RPMI8226 (cell line): ENCODE measurements around the gene MEGF11.

ENCODE experiments used
- DNase-seq: peaks from one replicate; pipeline ENCODE4 v3.0.0-alpha.2; 2015

The MEGF11 gene

DNA sequence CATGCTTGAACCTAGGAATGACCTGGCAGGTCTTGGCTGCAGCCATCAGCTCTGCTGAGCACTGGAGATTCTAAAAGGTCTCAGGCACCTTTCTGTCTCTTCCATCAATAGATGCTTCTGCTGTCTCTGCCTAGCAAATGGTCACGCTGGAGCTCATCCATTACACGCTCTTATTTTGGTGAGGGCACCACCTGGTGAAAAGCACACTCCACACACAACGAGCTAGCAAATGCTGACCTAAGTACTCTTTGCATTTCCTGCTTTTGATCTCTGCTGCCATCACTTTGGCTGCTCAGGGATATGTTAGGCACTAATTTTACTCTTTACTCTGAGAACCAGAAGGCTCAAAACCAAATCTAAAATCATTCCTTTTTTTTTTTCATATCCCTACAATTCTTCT, 293.0 kb downstream of the MEGF11 start:
- peak; percentile 86 for DNase-seq

DNA sequence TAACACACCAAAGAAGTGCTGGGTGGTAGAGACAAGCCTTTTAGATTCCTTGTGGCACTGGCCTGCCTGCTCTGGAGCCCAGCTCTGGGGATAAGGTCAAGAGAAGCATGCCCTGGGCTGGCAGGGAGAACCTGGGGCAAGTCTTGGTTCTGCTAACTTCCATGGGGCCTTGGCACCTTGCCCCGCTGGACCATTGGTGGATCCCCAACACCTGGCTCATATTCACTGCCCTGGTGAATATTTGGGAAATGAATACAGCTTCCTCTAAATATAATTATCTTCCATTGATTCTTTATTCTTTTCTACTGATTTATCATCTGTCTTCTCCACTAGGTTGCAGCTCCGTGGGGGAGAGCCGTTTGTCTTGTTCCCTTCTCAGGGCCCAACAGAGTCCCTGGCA, 294.7 kb downstream of the MEGF11 start:
- DNase-seq, result no peak

DNA sequence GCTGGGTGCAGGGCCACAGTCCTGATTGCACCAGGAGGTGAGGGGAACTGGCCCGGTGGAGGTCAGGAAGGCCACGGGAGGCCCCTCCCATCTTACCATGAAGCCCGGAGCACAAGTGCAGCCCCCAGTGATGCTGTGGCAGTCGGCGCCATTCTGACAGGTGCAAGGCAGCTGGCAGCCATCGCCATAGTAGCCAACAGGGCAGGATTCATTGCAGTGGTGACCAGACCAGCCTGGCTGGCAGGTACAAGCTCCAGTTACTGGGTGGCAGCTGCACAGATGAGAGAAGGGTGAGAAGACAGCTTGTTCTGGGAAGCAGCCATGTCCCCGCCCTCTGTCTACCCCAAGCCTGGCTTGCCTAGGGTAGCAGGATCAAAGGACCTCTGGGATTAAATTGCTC, 296.1 kb downstream of the MEGF11 start:
- peak; percentile 30 for DNase-seq

DNA sequence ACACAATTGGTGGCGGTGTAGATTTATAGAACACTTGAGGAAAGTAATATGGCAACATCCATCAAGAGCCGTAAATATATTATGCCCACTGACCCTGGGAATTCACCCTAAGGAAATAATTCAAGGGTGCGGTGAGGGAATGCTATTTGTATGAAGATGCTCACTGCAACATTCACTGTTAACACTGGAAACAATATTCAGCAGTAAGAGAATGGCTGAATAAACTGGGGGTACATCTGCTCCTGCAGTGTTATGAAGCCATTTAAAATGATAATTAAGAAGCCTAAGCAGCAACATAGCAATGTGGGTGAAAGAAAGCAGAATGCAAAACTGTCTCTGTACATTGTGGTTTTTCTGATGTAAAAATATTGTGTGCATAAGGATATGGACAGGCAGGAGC, 296.7 kb downstream of the MEGF11 start:
- no peak for DNase-seq

DNA sequence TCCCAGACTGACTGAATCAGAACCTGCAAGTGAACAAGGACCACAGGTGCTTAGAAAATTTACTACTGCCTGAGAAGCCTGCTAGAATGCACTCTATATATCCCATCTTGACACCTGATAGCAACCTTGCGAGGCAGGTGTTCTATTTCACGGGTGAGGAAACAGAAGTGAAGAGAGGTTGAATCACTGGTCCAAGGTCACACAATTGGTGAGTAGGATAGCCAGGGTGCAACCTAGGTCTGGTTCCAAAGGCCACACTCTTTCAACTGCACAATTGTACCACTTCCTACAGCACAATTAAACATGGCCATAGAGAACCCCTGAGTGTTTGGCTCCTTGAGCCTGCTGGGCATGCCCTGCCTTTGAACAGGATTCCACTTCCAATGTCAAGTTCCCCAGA, 297.2 kb downstream of the MEGF11 start:
- no peak for DNase-seq

DNA sequence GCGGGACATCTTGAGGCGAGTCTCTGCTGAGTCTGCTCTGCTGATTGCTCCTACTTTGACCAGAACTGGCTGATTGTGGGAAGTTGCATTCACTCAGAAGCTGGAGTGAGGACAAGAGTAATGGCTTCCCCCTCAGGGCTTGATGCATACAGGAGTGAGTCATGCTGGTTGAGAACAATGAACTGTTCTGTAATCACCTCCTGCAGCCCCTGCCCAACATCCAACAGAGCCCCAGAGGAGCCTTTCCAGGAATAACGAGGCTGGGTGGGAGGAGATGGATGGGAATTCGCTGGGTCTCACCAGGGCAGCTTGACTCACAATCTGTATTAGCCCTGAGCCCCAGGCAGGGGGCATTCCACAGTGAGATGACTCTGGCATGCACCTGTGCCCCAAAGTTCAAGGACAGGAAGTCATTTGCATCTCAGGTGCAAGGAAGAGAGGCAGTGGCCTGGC, 299.2 kb downstream of the MEGF11 start:
- DNase-seq, result peak; percentile 76

DNA sequence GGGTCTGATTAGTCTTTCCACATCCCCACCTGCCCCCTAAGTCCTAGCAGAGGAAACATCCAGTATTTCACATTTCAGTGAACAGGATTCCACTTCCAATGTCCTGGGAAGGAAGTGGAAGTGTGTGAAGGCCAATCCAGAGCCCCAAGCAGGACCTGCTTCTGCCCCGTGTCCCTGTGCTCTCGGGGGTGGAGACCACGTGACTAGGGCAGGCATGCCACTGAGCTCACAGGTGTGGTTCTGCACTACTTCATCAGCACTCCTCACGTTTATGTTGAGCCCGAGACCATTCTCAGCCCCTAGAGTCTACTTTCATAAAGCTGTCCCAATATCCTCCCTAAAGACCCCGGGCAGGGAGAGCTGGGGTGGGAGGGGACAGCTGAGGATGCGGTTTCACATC, 299.9 kb downstream of the MEGF11 start:
- peak; percentile 55 for DNase-seq

DNA sequence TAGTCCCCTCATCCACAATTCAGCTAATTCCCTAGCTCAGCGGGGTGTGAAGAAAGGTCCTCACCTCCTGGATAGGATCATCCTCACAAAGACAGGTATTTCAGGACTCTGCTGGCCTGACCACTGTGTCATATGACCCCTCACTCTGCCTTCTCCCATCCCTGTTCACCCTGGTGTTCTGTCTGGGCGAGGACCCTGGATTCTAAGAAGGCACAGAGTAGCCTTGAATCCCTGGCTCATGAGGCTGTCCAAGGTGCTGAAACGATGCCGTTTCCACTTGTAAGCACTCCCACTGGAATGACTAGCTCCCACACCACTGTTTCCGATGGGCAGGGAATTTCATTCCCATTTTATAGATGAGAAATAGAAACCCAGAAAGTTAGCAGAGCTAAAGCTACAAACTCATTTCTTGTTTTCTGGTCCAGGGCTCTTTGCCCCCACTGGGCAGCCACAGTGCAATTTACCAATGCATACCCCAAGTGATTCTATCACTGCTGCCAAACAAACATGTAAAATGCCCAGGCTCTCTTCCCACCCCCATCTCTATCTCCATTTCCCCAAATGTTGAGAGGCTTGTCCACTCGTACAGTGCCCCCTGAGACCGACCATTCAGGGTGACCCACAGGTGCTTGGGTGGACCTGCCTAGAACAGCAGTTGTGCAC, 301.0 kb downstream of the MEGF11 start:
- peak; percentile 61 for DNase-seq

DNA sequence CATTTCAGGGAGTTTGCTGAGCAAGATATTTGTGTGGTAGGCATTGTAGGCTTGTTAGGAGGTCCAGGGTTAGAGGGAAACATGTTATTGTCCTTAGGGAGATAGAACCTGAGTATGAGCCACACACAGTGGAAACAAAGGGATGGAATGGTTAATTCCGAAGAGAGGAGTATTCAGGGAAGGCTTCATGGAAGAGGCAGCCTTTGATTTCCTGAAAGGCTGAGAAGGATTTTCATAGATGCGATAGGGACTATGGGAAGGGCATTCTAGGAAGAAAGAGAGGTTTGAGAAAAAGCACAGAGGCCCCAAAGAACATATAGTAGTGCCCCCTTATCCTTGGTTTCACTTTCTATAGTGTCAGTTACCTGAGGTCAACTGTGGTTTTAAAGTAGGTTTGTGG, 302.5 kb downstream of the MEGF11 start:
- peak; percentile 57 for DNase-seq

DNA sequence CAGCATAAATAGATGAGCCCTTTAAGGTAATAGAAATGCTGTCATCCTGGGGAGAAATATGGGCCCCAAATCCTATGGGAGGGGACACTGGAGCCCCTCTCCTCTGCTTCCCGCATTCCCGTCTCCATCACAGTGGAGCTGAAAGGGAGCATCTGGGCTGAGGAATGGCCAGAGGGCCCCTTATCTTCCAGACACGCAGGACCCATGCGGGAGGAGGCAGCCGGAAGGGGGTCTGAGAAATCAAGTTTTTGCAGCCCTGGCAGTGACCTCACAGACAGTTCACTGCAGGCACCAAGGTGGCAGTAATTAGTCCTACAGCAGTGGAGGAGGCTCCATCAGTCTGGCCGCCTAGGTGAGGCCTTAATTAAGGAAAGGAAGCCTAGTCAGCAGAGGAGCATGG, 304.1 kb downstream of the MEGF11 start:
- peak; percentile 46 for DNase-seq

DNA sequence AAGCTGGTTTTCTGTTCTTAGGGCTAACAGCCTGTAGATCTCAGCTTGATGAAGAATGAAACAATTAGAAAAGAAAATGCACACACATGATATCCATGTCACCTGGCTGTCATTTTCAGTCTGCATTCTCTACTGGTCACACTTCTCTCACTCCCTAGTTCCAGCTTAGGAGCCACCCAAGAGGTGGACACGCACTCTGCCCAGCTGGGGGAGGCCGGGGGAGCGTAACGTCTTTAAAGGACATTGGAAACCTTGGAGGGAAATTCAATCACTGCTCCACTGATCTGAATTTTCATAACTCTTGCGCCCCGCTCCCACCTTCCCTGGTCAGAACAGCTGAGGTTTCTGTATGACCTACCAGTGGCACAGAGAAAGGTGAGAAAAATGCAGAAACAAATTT, 304.5 kb downstream of the MEGF11 start:
- no peak for DNase-seq

DNA sequence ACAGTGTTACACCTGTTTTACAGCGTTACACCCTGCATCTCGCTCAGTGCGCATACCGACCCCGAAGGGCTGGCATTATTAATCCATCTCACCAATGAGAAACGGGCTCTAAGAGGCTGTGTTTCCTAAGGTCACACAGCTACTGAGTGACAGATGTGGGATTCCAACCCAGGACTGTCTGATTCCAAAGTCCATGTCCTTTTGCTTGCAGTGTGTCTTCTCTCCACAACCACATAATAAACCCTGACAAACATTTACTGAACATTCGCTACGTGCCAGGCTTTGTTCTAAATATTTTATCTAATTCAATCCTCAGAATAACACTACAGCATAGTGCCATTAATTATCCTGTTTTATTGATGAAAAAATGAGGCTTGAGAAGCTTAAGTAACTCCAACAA, 305.2 kb downstream of the MEGF11 start:
- no peak for DNase-seq

DNA sequence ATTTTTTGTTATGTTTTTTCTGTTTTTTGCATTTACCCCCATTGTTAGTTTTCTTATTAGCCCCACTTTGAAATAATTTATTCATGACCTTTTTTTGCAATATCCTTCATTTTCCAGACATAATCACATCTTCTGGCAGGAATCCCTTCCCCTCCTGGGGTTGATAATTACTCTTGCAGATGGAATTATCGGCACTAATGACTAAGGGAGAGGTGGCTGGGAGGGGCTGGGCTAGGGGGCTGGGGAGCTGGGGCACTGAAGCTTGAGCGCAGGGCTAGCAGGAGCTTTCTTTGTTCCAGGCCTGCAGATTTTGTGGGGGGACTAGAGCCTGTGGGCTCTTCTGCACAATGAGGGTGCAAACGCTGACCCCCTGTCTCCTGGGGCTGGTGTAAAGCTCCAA, 306.5 kb downstream of the MEGF11 start:
- no peak for DNase-seq

DNA sequence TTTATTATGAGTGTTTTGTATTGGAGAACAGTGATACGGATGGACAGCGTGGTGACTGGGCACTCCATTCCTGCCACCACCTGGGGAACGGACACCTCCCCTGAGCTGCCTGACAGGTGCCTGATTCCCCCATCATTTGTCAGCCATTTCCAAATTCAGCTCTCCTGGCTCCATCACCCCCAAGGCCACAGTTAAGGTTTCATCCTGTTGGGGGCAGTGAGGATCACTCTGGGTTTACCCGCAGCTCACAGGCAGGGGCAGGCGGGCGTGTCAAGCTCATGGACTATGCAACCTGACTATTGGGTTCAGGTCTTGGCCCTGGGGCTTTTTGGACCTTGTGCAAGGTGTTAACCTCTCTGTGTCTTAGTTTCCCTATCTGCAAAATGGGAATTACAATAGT, 307.9 kb downstream of the MEGF11 start:
- peak; percentile 38 for DNase-seq

DNA sequence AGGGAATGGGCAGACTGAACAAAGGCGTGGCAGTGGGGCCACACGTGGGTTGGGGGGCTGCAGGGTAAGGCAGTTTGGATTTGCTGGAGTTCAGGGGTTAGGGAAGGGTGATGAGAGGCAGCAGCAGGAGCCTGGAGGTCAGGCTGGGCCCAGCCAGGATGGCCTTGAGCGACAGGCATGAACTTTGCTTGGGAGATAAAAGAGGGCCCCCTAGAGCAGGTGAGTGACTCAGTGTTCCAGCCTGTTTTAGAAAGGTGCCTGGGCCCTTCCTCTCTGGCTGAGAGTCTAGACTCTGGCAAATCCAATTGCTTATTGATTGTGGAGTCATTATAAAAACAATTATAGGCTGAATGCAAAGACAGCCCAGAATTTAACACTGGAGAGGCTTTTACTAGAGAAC, 309.1 kb downstream of the MEGF11 start:
- no peak for DNase-seq

DNA sequence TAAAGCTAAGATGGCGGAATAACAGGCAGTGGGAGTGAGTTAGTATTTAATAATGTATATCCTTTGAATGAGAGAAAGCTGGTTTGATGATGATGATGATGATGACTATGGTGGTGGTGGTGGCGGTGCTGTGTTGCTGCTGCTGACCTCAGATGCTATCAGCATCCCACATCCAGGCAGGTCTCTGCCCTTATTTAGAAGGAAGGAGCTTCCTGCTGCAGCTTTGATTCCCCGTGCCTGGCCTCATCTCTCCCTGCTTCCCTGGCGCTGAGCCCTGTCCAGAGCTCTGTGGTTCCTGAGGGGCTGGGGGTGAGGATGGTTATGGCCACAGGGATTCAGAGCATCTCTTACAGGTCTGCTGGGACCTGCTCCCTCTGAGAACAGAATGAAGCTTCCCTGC, 311.1 kb downstream of the MEGF11 start:
- no peak for DNase-seq

DNA sequence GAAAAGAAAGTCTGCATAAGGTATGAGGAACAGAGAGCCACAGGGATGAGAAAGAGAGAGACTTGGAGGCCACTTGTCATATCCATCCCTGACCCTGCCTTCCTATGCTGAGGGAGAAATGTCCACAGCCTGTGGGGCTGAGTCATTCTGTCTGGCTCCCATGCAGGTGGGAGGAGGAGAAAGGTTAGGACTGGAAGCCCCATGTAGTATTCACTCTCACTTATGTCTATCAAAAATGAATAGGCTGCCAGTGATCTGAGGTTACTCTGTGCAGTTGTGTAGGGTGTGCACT, 313.0 kb downstream of the MEGF11 start:
- DNase-seq, result no peak

DNA sequence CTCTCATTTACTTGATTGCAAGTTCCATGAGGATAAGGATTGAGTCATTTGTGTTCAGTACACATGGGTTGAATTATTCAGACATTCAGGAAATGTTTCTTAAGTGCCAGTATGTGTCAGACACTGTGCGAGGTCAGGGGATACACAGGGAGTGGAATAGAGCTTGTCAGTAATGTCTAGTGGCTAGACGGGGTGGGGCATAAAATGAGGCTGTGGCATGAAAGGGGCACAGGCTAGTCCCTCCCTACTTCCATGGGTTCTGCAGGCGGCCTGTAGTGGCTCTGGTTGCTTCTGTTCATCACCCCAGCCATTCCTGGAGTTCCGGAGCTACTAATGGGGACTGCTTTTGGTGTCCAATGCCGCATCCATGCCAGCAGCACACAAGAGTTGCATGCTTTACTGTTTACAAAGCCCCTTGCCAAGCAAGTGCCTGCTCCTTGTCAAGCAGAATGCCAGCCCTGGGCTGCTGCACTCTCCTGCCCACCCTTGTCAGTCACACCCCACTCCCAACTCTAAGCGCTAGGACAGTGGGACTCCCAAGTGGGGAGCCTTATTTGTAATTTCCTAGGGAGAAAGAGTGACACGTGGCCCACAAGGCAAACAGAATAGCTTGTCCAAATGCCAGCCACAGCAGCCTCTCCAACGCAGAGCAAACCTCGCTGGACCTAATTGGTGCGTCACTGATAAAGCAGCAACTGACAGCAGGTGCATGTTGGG, 313.5 kb downstream of the MEGF11 start:
- DNase-seq, result no peak

DNA sequence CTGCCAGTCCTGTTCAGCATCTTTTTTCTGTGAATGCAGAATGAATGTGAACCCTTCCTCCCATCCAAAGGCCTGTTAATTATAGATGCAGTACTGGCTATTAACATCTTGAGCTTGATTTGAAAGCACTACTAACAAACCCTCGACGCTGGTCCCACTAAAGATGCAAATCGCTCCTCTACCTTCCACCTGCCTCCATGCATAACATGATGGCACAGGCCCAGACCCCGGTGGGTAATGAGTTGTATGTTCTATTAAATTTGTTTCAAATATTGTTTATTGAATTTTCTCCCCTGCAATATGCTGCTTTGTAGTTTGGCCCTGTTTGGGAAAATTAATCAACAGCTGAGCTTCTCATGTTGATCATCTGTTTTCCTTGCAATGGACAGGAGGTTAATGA, 314.9 kb downstream of the MEGF11 start:
- no peak for DNase-seq

DNA sequence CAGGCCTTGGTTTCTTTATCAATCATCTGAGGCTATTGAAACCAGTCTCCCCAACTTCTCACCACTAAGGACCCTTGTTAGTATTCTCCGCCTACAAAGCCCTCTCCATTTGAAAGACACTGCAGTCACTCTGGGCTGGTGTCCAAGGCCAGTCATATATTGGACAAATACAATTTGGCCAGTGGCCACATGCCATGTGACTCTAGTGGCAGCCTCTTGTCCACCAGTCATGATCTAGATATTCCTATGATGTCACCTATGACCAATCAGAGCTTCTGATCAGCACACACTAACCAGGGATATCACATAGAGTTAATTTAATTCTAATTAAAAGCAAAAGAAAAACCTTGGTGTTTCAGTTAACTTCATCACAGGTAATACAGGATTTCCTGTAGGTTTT, 316.1 kb downstream of the MEGF11 start:
- DNase-seq, result no peak

DNA sequence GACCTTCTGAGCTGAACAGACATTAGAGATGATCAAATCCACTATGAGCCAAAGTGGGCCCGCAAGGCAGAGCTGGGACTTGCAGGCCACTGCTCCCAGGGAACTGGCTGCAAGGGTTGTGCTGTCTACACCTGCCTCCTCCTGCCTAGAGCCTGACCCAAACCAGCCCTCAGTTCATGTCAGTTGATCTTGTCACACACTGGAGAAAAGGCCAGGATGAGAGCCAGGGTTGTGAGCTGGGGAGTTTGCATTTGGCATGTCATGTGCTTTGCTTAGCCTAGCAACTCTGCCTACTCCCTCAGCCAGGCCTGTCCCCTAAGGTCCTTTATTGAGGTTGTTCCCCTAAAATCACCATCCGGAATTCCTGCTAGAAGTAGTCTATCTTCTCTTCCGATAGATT, 316.5 kb downstream of the MEGF11 start:
- DNase-seq, result no peak

DNA sequence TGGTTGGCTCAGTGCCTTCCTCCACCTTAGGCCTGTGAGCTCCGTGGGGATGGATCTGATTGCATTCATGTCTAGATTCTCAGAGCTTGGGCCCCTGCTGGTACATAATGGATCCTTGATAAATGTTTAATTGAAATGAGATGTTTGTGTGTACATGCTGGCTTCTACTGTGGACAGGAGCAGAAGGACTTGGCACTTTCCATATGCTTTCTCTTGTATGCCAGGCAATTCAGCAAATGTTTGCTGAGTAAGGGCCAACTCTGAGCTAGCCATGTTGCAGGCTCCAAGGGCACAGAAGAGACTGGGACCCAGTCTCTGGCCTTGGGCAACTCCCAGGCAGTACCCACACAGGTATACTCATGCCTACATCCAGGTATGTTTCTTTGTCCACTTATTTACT, 317.3 kb downstream of the MEGF11 start:
- no peak for DNase-seq

DNA sequence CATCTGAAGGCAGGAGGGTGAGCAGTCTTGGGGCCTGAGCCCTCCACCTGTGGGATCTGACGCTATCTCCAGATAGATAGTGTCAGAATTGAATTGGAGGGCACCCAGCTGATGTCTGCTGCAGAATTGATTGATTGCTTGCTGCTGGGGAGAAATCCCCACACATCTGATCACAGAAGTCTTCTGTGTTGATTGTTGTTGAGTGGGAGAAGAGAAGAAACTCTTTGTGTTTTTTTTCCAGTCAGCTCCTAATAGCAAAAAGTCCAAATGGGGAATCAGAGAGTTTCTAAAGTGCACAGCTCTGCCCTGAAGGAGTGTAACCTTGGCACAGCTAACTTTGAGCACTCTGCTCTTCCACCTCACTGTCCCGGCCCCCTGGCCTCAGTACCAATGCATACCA, 318.2 kb downstream of the MEGF11 start:
- DNase-seq, result no peak

DNA sequence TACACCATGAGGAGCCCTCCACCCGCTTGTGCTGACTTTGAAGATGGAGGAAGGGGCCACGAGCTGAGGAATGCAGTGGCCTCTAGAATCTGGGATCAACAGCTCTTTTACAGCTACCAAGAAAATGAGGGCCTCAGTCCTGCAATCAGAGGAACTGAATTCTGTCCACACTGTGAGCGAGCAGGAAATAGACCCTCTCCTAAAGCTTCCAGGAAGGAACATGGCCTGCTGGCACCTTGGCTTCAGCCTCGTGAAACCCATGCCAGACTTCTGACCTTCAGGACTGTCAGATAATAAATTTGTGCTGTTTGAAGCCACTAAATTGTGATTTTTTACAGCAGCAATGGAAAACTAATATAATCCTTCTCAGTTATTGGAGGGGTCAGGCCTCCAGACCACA, 322.3 kb downstream of the MEGF11 start:
- DNase-seq, result no peak

DNA sequence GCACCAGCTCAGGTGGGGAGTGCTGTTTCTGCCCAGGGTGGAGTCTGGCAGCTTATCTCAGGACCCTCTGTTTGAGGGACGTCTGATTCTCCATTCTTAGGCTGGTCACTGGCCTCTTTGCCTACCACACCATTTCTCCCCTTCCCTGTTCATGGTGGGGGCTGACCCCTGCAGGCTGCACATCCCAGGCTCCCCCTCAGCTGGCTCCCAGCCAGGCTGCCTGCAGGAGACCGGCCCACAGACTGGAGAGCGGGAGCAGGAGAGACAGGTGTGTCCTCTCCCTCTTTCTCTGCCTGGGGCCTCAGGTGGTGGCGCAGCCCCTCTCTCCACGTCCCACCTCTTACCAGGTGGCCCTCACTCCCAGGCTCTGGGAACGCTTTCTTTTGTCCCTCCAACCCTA, 323.4 kb downstream of the MEGF11 start:
- no peak for DNase-seq
